ENCODE data around the gene TEX2. TPM values are rescaled to one million over a fixed set of nuclear protein-coding genes. Genes with fewer than 3 reads are reported as not detected.

TEX2 gene
- total RNA-seq, 1 experiment from 2014 or later = 10.8 TPM

GRCh38 chr17:64138441-64138840, 124.6 kb downstream of the TEX2 start (continued):
- TF ChIP-seq PRDM15 (CRISPR knock-in tag; IDR thresholded peaks at IDR 0.05) (no peak), ARID4B (CRISPR knock-in tag; IDR thresholded peaks at IDR 0.05; ENCODE audit: borderline replicate concordance) (no peak), USF1 (CRISPR knock-in tag; IDR thresholded peaks at IDR 0.05) (no peak), ZNF317 (CRISPR knock-in tag; IDR thresholded peaks at IDR 0.05; ENCODE audit: borderline replicate concordance, low read depth) (no peak), SMAD3 (CRISPR knock-in tag; IDR thresholded peaks at IDR 0.05; ENCODE audit: borderline replicate concordance) (no peak), NFATC4 (CRISPR knock-in tag; IDR thresholded peaks at IDR 0.05) (no peak), ZNF232 (CRISPR knock-in tag; IDR thresholded peaks at IDR 0.05) (no peak), ZNF219 (CRISPR knock-in tag; IDR thresholded peaks at IDR 0.05; ENCODE audit: borderline replicate concordance) (no peak), TP53 (CRISPR knock-in tag; IDR thresholded peaks at IDR 0.05) (no peak)
- TF ChIP-seq, protein P1, sequence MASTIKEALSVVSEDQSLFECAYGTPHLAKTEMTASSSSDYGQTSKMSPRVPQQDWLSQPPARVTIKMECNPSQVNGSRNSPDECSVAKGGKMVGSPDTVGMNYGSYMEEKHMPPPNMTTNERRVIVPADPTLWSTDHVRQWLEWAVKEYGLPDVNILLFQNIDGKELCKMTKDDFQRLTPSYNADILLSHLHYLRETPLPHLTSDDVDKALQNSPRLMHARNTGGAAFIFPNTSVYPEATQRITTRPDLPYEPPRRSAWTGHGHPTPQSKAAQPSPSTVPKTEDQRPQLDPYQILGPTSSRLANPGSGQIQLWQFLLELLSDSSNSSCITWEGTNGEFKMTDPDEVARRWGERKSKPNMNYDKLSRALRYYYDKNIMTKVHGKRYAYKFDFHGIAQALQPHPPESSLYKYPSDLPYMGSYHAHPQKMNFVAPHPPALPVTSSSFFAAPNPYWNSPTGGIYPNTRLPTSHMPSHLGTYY (CRISPR knock-in tag; IDR thresholded peaks at IDR 0.05) = no peak

- Mint-ChIP-seq H3K27ac (no peak overlapping the region), H3K4me1 (peaks cover 5% of the 10 kb centered on the region), H3K4me3 (no peak overlapping the region), H3K9me3 (no peaks in the 10 kb centered on the region), H3K27me3 (ENCODE audit: low read depth) (peaks cover 24% of the 10 kb centered on the region), H3K36me3 (no peaks in the 10 kb centered on the region)
- no peak for ATAC-seq
- ChIA-PET CTCF (interaction anchor here (1.8 to 7.9 kb wide), 3 partner anchors 72 to 216 kb away, joined by 47 to 380 read pairs (median 364); partner anchors contain the start of gene GH1), POLR2A (no interaction called here)
- no peak for DNase-seq (ENCODE audit: low spot score)
- TF ChIP-seq ETV6 (CRISPR knock-in tag; IDR thresholded peaks at IDR 0.05) (no peak), USF1 (CRISPR knock-in tag; IDR thresholded peaks at IDR 0.05) (no peak), ZNF281 (CRISPR knock-in tag; IDR thresholded peaks at IDR 0.05) (no peak), TEAD4 (CRISPR knock-in tag; IDR thresholded peaks at IDR 0.05) (no peak), ZBTB21 (CRISPR knock-in tag; IDR thresholded peaks at IDR 0.05; ENCODE audit: borderline replicate concordance) (no peak), SMAD4 (CRISPR knock-in tag; IDR thresholded peaks at IDR 0.05) (no peak), ELF4 (CRISPR knock-in tag; IDR thresholded peaks at IDR 0.05; ENCODE audit: low read depth) (no peak), ZNF317 (CRISPR knock-in tag; IDR thresholded peaks at IDR 0.05; ENCODE audit: borderline replicate concordance, low read depth) (no peak)
- TF ChIP-seq, protein P2, sequence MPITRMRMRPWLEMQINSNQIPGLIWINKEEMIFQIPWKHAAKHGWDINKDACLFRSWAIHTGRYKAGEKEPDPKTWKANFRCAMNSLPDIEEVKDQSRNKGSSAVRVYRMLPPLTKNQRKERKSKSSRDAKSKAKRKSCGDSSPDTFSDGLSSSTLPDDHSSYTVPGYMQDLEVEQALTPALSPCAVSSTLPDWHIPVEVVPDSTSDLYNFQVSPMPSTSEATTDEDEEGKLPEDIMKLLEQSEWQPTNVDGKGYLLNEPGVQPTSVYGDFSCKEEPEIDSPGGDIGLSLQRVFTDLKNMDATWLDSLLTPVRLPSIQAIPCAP (CRISPR knock-in tag; IDR thresholded peaks at IDR 0.05) = no peak
- TF ChIP-seq, protein P1 (CRISPR knock-in tag; IDR thresholded peaks at IDR 0.05) = no peak
- TF ChIP-seq, protein P3, sequence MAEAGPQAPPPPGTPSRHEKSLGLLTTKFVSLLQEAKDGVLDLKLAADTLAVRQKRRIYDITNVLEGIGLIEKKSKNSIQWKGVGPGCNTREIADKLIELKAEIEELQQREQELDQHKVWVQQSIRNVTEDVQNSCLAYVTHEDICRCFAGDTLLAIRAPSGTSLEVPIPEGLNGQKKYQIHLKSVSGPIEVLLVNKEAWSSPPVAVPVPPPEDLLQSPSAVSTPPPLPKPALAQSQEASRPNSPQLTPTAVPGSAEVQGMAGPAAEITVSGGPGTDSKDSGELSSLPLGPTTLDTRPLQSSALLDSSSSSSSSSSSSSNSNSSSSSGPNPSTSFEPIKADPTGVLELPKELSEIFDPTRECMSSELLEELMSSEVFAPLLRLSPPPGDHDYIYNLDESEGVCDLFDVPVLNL (CRISPR knock-in tag; IDR thresholded peaks at IDR 0.05; ENCODE audit: borderline replicate concordance, low read depth) = no peak
These were observed 128.1 kb downstream of the TEX2 start for GRCh38 chr17:64135000-64135399.

Measured in WTC11 (cell line).